IMR-90 (cell line): ENCODE results near the gene CTAGE8.
"Not testable (repeated sequence)": the region's sequence is repeated elsewhere in the genome, so short reads cannot be mapped to it uniquely, and the experiment has no call there.

Source experiments
- BHLHE40 ChIP-seq: fragments of 150-350 bp; IDR thresholded peaks from 2 replicates; pipeline ENCODE4 v1.6.1; 2016; ENCODE audit warnings: mild to moderate bottlenecking, low read depth, low read length
- CHD1 ChIP-seq: IDR thresholded peaks from 2 replicates; pipeline ENCODE4 v1.6.1; 2012; ENCODE audit warnings: low read depth, low read length, improper control_type of control experiment
- ELK1 ChIP-seq: fragments of 150-350 bp; IDR thresholded peaks from 2 replicates; pipeline ENCODE4 v1.6.1; 2016; ENCODE audit warnings: low read depth, mild to moderate bottlenecking, low read length, moderate library complexity, borderline replicate concordance
- MAFK ChIP-seq: IDR thresholded peaks from 2 replicates; pipeline ENCODE4 v1.6.1; 2012; ENCODE audit warnings: low read depth, low read length, improper control_type of control experiment
- POLR2A ChIP-seq: IDR thresholded peaks from 2 replicates; pipeline ENCODE4 v1.6.1; 2012; ENCODE audit warnings: mild to moderate bottlenecking, low read depth, low read length
- RAD21 ChIP-seq: IDR thresholded peaks from 2 replicates; pipeline ENCODE4 v1.6.1; 2012; ENCODE audit warnings: low read length, improper control_type of control experiment
- RCOR1 ChIP-seq: IDR thresholded peaks from 2 replicates; pipeline ENCODE4 v1.6.1; 2012; ENCODE audit warnings: mild to moderate bottlenecking, low read length, improper control_type of control experiment; ENCODE audit not compliant: insufficient replicate concordance
- SMC3 ChIP-seq: fragments of 150-350 bp; IDR thresholded peaks from 2 replicates; pipeline ENCODE4 v1.6.1; 2016; ENCODE audit warnings: low read depth, mild to moderate bottlenecking, antibody characterized with exemption, low read length, moderate library complexity
- USF2 ChIP-seq: fragments of 150-350 bp; IDR thresholded peaks from 2 replicates; pipeline ENCODE4 v1.6.1; 2017; ENCODE audit warnings: mild to moderate bottlenecking, antibody characterized with exemption, low read length, low read depth
- TF ChIP-seq, protein P1 (sequence below): conservative IDR thresholded peaks from 2 replicates; pipeline ENCODE4 v1.5.1; 2012; ENCODE audit warnings: mild to moderate bottlenecking, low read depth, low read length, improper control_type of control experiment

DNA sequence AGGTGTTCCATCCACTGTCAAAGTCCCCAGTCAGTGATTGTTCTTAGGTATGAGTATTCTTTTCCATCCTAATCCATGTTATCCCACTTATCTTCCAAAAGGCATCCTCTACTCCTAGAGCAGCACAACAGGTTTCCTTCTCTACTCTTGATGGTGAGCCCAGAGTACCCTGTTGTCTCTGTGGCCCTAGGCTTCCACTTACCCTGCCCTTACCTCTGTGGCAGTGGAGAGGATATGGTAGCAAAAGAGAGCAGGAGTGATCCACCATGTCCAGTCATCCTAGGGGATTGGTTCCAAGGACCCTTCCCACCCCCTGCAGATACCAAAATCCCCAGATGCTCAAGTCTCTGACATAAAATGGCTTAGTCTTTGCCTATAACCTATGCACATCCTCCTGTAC lies 51.9 kb downstream of the CTAGE8 start:
- TF ChIP-seq, protein P1, sequence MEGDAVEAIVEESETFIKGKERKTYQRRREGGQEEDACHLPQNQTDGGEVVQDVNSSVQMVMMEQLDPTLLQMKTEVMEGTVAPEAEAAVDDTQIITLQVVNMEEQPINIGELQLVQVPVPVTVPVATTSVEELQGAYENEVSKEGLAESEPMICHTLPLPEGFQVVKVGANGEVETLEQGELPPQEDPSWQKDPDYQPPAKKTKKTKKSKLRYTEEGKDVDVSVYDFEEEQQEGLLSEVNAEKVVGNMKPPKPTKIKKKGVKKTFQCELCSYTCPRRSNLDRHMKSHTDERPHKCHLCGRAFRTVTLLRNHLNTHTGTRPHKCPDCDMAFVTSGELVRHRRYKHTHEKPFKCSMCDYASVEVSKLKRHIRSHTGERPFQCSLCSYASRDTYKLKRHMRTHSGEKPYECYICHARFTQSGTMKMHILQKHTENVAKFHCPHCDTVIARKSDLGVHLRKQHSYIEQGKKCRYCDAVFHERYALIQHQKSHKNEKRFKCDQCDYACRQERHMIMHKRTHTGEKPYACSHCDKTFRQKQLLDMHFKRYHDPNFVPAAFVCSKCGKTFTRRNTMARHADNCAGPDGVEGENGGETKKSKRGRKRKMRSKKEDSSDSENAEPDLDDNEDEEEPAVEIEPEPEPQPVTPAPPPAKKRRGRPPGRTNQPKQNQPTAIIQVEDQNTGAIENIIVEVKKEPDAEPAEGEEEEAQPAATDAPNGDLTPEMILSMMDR, result not testable (repeated sequence)
- TF ChIP-seq RCOR1, RAD21, POLR2A, BHLHE40, ELK1, USF2, SMC3, CHD1, MAFK: not testable (repeated sequence)
